Nephron (organoid): ENCODE results near the gene PBX1.

Experiments used
- H3K27ac Mint-ChIP-seq, 3 experiments: 2 replicates each; pipeline ENCODE4 v1.8.0; 2020; ENCODE audit warnings: mixed read lengths in 3 of 3, mild to moderate bottlenecking in 2 of 3, moderate library complexity in 1 of 3
- H3K27me3 Mint-ChIP-seq: 2 replicates; pipeline ENCODE4 v1.8.0; 2021; ENCODE audit warnings: low read depth, mild to moderate bottlenecking, moderate library complexity, mixed read lengths
- H3K36me3 Mint-ChIP-seq: 2 replicates; pipeline ENCODE4 v1.8.0; 2020; ENCODE audit warnings: low read depth, mixed read lengths
- H3K4me1 Mint-ChIP-seq: 2 replicates; pipeline ENCODE4 v1.8.0; 2020; ENCODE audit warnings: mixed read lengths
- H3K4me3 Mint-ChIP-seq, 3 experiments: 2 replicates each; pipeline ENCODE4 v1.8.0; 2020; ENCODE audit warnings: mild to moderate bottlenecking in 3 of 3, mixed read lengths in 3 of 3, moderate library complexity in 2 of 3
- H3K9me3 Mint-ChIP-seq: 2 replicates; pipeline ENCODE4 v1.8.0; 2020; ENCODE audit warnings: mixed read lengths
- CTCF ChIP-seq, 3 experiments: fragments of 200-600 bp; sonication (generic); IDR thresholded peaks; one replicate each; pipeline ENCODE4 v1.5.0; 2021; ENCODE audit warnings: antibody characterized with exemption in 3 of 3; ENCODE audit not compliant: unreplicated experiment in 3 of 3

PBX1 gene

GRCh38 chr1:164794356-164794755, 235.4 kb downstream of the PBX1 start:
- Mint-ChIP-seq H3K4me1 (peaks cover 49% of the 10 kb centered on the region), H3K9me3 (no peaks in the 10 kb centered on the region), H3K27ac (peak overlapping the region in 2 of 3 experiments; percentile 12 to 15), H3K4me3 (no peak overlapping the region), H3K36me3 (peaks cover 47% of the 10 kb centered on the region), H3K27me3 (no peaks in the 10 kb centered on the region)
- no peak for TF ChIP-seq CTCF (IDR thresholded peaks at IDR 0.05; ENCODE audit: unreplicated experiment in 3 of 3)

GRCh38 chr1:164796916-164797315, 237.9 kb downstream of the PBX1 start:
- Mint-ChIP-seq H3K27ac (peak overlapping the region in 2 of 3 experiments; percentile 19 to 44), H3K9me3 (no peaks in the 10 kb centered on the region), H3K36me3 (peaks cover 67% of the 10 kb centered on the region), H3K27me3 (no peaks in the 10 kb centered on the region), H3K4me1 (peaks cover 48% of the 10 kb centered on the region), H3K4me3 (no peak overlapping the region)
- no peak for TF ChIP-seq CTCF (IDR thresholded peaks at IDR 0.05; ENCODE audit: unreplicated experiment in 3 of 3)

- no peak overlapping the region for H3K4me3 Mint-ChIP-seq
- H3K27me3 Mint-ChIP-seq = no peaks in the 10 kb centered on the region
- peak overlapping the region in 2 of 3 experiments; percentile 24 to 45 for H3K27ac Mint-ChIP-seq
- H3K36me3 Mint-ChIP-seq = peaks cover 73% of the 10 kb centered on the region
- peaks cover 56% of the 10 kb centered on the region for H3K4me1 Mint-ChIP-seq
- H3K9me3 Mint-ChIP-seq = no peaks in the 10 kb centered on the region
- no peak for TF ChIP-seq CTCF (IDR thresholded peaks at IDR 0.05; ENCODE audit: unreplicated experiment in 3 of 3)
Measured at GRCh38 chr1:164801246-164801731, 242.3 kb downstream of the PBX1 start.

- peaks cover 74% of the 10 kb centered on the region for H3K36me3 Mint-ChIP-seq
- H3K27me3 Mint-ChIP-seq = no peaks in the 10 kb centered on the region
- H3K4me3 Mint-ChIP-seq = no peak overlapping the region
- peak overlapping the region; percentile 24 to 45 (median 30) for H3K27ac Mint-ChIP-seq
- H3K9me3 Mint-ChIP-seq = no peaks in the 10 kb centered on the region
- peaks cover 55% of the 10 kb centered on the region for H3K4me1 Mint-ChIP-seq
- TF ChIP-seq CTCF (IDR thresholded peaks at IDR 0.05; ENCODE audit: unreplicated experiment in 3 of 3) = no peak
Measured at GRCh38 chr1:164801791-164802502, 243.0 kb downstream of the PBX1 start.

- H3K9me3 Mint-ChIP-seq = no peaks in the 10 kb centered on the region
- no peak for TF ChIP-seq CTCF (IDR thresholded peaks at IDR 0.05; ENCODE audit: unreplicated experiment in 3 of 3)
Measured at GRCh38 chr1:164802529-164803282, 243.7 kb downstream of the PBX1 start.

More at GRCh38 chr1:164802529-164803282, 243.7 kb downstream of the PBX1 start:
- H3K4me1 Mint-ChIP-seq = peaks cover 55% of the 10 kb centered on the region
- no peak overlapping the region for H3K4me3 Mint-ChIP-seq
- H3K27me3 Mint-ChIP-seq = no peaks in the 10 kb centered on the region
- peak overlapping the region in 1 of 3 experiments; percentile 24 for H3K27ac Mint-ChIP-seq
- peaks cover 76% of the 10 kb centered on the region for H3K36me3 Mint-ChIP-seq
